Measurements from ENCODE around the gene LRRC4.

DNA sequence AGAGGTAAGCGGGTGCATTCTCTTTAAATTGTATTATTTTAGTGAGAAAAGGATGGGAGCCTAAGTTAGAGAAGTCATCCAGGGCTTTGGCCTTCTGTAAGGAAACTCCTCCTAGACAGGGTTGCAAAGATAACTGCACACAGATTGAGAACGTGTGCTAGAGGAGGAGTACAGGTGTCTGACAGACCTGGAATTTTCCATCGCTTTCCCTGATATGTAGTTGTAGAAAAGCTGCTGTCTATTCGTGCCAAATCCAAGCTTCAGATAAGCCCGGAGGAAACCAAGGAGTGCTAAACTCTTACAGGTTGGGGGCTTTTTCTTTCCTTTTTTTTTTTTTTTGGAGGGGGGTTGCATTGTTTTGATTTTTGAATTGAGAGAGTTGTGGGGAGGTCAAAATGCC lies 23.1 kb downstream of the LRRC4 start:
- TF ChIP-seq, protein P1, sequence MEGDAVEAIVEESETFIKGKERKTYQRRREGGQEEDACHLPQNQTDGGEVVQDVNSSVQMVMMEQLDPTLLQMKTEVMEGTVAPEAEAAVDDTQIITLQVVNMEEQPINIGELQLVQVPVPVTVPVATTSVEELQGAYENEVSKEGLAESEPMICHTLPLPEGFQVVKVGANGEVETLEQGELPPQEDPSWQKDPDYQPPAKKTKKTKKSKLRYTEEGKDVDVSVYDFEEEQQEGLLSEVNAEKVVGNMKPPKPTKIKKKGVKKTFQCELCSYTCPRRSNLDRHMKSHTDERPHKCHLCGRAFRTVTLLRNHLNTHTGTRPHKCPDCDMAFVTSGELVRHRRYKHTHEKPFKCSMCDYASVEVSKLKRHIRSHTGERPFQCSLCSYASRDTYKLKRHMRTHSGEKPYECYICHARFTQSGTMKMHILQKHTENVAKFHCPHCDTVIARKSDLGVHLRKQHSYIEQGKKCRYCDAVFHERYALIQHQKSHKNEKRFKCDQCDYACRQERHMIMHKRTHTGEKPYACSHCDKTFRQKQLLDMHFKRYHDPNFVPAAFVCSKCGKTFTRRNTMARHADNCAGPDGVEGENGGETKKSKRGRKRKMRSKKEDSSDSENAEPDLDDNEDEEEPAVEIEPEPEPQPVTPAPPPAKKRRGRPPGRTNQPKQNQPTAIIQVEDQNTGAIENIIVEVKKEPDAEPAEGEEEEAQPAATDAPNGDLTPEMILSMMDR (conservative IDR thresholded peaks at IDR 0.05 in 1 of 2, IDR thresholded peaks at IDR 0.05 in 1 of 2; ENCODE audit: extremely low read depth in 1 of 2, insufficient read depth in 1 of 2, low read depth in 1 of 2, low read length in 2 of 2), result no peak
- TF ChIP-seq EZH2 (IDR thresholded peaks at IDR 0.05; ENCODE audit: borderline replicate concordance, low read length), result no peak

Measured in mammary epithelial cell (primary cell).